Fibroblast of pulmonary artery (primary cell): ENCODE measurements around the gene C18orf63.

Experiments used
- DNase-seq: peaks from one replicate; pipeline ENCODE4 v3.0.0-alpha.2; 2010; ENCODE audit warnings: low read depth
- H3K4me3 ChIP-seq: replicated peaks from 2 replicates; pipeline ENCODE4 v1.5.1; 2011; ENCODE audit warnings: low read depth, mild to moderate bottlenecking, control low read depth, low read length, moderate library complexity
- TF ChIP-seq, protein P1 (sequence below): IDR thresholded peaks from 2 replicates; pipeline ENCODE4 v1.5.1; 2011; ENCODE audit warnings: mild to moderate bottlenecking, control low read depth, low read length, inconsistent platforms; ENCODE audit errors: missing control alignments

C18orf63 gene

DNA sequence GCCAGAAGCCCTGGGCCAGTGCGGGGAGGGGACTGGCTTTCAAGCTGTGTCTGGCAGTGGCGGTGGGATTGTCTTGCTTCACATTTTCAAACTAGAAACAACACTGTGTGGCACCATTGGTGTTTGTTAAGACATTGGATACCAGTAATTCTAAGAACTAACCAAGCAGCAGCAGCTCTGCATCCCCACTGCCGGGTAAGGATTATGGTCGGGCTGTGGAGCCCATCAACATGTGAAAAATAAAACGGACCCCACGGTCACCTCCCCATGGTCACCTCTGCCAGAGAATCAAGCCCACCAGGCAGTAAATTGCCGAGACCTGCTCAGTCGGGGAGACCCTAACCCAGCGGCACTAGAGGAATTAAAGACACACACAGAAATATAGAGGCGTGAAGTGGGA is 65.3 kb downstream of the C18orf63 start:
- TF ChIP-seq, protein P1, sequence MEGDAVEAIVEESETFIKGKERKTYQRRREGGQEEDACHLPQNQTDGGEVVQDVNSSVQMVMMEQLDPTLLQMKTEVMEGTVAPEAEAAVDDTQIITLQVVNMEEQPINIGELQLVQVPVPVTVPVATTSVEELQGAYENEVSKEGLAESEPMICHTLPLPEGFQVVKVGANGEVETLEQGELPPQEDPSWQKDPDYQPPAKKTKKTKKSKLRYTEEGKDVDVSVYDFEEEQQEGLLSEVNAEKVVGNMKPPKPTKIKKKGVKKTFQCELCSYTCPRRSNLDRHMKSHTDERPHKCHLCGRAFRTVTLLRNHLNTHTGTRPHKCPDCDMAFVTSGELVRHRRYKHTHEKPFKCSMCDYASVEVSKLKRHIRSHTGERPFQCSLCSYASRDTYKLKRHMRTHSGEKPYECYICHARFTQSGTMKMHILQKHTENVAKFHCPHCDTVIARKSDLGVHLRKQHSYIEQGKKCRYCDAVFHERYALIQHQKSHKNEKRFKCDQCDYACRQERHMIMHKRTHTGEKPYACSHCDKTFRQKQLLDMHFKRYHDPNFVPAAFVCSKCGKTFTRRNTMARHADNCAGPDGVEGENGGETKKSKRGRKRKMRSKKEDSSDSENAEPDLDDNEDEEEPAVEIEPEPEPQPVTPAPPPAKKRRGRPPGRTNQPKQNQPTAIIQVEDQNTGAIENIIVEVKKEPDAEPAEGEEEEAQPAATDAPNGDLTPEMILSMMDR, result no peak
- no peak overlapping the region for H3K4me3 ChIP-seq
- no peak for DNase-seq

DNA sequence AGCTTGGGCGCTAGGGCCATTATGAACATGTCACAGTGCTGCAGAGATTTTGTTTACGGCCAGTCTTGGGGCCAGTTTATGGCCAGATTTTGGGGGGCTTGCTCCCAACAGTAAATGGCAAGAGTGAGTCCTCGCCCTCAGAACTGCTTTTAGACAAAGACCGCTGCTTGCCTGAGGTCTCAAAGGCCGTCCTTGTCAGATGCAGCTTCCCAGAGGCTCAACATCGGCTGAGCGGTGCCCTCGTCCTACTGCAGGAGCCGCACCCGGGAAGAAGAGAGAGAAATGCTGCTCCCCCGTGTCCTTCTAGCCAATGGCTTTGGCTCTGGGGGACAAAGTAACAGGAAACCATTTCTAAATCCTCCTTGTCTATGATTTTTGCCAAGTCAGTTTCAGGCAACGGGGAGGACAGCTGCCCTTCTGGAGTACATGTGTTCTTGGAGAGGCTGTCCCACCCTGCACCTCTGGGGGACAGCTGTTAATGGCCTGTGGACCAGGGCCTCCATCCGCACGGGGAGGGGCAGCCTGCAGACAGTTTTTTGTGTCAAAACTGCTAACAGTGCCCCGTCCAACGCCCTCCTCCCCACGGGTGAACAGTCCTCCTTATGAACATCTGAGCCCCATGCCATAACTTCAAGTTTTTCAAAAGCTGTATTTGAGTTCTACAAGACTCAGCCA is 66.1 kb downstream of the C18orf63 start:
- TF ChIP-seq, protein P1, result no peak
- no peak for DNase-seq
- no peak overlapping the region for H3K4me3 ChIP-seq

DNA sequence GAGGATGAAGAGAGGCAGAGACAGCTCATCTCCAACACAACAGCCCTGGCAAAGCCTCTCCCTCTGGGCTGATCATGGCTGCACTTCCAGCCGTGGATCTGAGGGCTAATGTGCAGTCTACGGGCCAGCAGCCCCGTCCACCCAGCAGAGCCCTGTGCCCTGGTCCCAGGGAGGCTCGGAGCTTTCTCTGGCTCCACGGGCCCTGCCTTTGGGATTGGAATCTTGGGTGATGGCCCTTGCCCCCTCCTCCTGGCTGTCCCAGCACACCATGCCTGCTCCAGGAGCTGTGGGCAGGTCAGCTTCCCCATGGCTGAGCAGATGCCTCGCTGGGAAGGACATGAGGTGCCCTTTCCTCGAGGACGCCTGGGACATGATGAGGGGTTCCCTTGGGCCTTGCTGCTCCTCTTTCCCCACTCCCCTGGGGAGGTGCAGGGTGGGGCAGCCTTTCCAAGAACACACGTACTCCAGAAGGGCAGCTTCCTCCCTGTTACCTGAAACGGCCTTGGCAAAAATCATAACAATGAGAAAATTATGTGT is 66.9 kb downstream of the C18orf63 start:
- H3K4me3 ChIP-seq, result no peak overlapping the region
- TF ChIP-seq, protein P1, result no peak
- no peak for DNase-seq

DNA sequence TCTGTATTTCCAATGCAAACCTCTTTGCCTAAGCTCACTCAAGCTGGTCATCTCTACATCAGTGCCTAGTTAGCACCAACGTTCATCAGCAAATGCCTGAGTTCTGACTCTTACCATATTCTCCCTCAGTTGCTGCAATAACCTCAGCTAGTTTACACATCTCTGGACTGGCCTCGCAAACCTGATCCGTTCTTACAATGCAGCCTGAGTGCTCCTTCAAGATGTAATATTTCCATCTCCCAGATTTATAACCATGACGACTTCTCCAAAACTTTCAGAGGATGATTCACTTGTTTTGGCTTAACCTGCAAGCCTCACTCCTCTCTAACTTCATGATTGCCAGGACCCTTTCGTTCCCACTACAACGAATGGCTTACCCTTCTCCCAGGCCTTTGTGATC is 71.7 kb downstream of the C18orf63 start:
- H3K4me3 ChIP-seq, result no peak overlapping the region
- TF ChIP-seq, protein P1, result no peak
- DNase-seq, result no peak

DNA sequence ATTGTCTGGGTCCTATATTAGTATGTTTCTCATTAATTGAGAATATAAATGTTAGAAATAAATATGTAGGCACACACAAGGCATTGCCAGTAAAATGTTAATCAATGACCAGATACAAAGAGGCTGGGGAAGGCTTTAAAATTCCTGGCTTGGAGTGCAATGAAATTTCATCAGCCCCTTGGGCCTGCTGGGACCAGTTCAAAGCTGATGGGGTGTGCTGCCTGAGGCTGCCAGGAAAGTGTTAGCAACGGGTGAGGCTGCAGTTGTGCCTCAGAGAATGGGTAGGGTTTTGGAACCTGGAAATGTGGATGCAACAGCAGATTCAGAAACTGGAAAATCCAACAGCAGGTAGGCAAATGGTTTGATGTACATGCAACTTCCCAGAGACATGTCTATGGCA is 72.6 kb downstream of the C18orf63 start:
- TF ChIP-seq, protein P1, result no peak
- H3K4me3 ChIP-seq, result no peak overlapping the region
- no peak for DNase-seq

DNA sequence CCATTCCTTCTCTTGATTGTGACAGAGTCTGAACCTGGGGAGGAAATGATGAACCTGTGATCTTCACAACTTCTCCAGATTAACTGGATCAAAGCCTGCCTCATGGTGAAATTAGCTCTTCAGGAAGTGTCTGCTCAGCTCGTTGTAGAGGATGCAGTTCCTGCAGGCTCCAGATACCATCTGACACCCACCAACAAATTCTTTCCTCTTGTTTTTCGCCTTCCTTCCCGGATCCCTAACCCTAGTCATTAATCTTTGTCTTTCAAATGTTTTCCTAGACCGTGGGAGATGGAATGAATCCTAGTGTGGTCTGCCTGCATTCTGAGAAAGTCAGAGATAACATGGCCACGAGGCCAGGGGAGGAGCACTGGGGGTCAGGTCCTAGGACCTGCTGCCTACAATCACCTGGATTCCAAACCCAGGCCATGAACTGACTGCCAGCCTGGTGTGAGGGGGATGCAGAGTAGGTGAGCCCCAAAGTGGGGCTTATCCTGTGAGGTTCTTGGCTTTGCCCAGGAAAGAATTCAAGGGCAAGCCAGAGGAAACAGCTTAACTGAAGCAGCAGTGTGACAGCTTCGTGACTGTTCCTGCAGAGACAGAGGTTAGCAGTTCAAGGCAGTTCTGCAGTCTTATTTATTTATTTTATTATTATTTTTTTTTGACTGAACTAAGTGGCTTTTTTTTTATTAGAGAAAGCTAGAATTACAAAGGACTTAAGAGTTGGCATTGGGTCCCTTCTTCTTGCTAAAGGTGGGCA is 73.7 kb downstream of the C18orf63 start:
- DNase-seq, result peak; percentile 2
- TF ChIP-seq, protein P1, result no peak
- no peak overlapping the region for H3K4me3 ChIP-seq
